K562 (cell line): ENCODE measurements around the gene PRTN3. TPM values are rescaled to one million over a fixed set of nuclear protein-coding genes. Genes with fewer than 3 reads are reported as not detected.
A peak's percentile ranks its signal among the peaks of the same experiment; 100 is the strongest.

Experiments used
- ATAC-seq: fragments of 200-7000 bp; cut with Tn5 transposase; 3 replicates; pipeline ENCODE4 v1.9.1; 2020; ENCODE audit warnings: moderate library complexity
- BruUV-seq: library from RNA; stranded (reverse); fragments of 400-500 nt; replicated peaks from 2 replicates; lab custom pipeline; 2021; lab: Mats Ljungman, UMichigan
- CTCF ChIA-PET: fragments of 300-600 bp; formaldehyde crosslinking; extraction: SDS; loops from one replicate; lab custom pipeline; 2021; ENCODE audit warnings: low intra/inter-chr PET ratio; lab: Yijun Ruan, JAX
- POLR2A ChIA-PET: fragments of 300-600, 350-650 bp; sonication (Branson Sonifier 250); formaldehyde crosslinking; extraction: SDS; loops from one replicate; lab custom pipeline; 2021; ENCODE audit warnings: antibody characterized with exemption, inconsistent platforms; lab: Yijun Ruan, JAX
- DNase-seq, 4 experiments: peaks; one replicate each; pipeline versions ENCODE4 v3.0.0 to v3.0.0-alpha.2; 2011 to 2018; ENCODE audit warnings: low spot score in 3 of 4, mixed read lengths in 3 of 4; ENCODE audit errors: extremely low read depth in 1 of 4
- FAIRE-seq: peaks from 2 replicates; lab custom pipeline; 2011; peaks lifted over from hg19 to GRCh38; lab: Jason Lieb, UNC
- H2AFZ ChIP-seq: 2 replicates; pipeline ENCODE4 v1.6.0; 2011; ENCODE audit warnings: low read depth, low read length, control low read depth, inconsistent platforms
- H3K27ac ChIP-seq: fragments of 200-600 bp; 3 replicates; pipeline ENCODE4 v1.8.0; 2011; ENCODE audit warnings: low read depth, mild to moderate bottlenecking, control low read depth, inconsistent platforms, low read length, moderate library complexity, mixed read lengths; ENCODE audit errors: extremely low read depth
- H3K27me3 ChIP-seq, 2 experiments: fragments of 300-600 bp in 1 of 2; 2 replicates in 1 of 2; 3 replicates in 1 of 2; pipeline versions ENCODE4 v1.6.0 to v1.8.0; 2011; ENCODE audit warnings: inconsistent platforms in 2 of 2, low read length in 2 of 2, mild to moderate bottlenecking in 1 of 2, mixed read lengths in 1 of 2, moderate library complexity in 1 of 2; ENCODE audit not compliant: control insufficient read depth in 2 of 2, insufficient read depth in 2 of 2
- H3K36me3 ChIP-seq: fragments of 300-600 bp; 3 replicates; pipeline ENCODE4 v1.8.0; 2011; ENCODE audit warnings: mild to moderate bottlenecking, low read length, inconsistent platforms; ENCODE audit not compliant: control insufficient read depth, insufficient read depth
- H3K4me1 ChIP-seq, 2 experiments: fragments of 200-600 bp in 1 of 2; replicated peaks in 1 of 2; 2 replicates in 1 of 2; 3 replicates in 1 of 2; pipeline versions ENCODE4 v1.5.1 to v1.8.0; 2011; ENCODE audit warnings: inconsistent platforms in 2 of 2, low read length in 2 of 2, mild to moderate bottlenecking in 1 of 2, mixed read lengths in 1 of 2, moderate library complexity in 1 of 2; ENCODE audit not compliant: control insufficient read depth in 2 of 2, insufficient read depth in 2 of 2
- H3K4me2 ChIP-seq: 2 replicates; pipeline ENCODE4 v1.6.1; 2011; ENCODE audit warnings: low read length, control low read depth, inconsistent platforms, mixed read lengths; ENCODE audit not compliant: insufficient read depth
- H3K4me3 ChIP-seq: fragments of 200-600 bp; sonication (generic), shearing (Covaris generic); 2 replicates; pipeline ENCODE4 v1.5.1; 2016; ENCODE audit warnings: control low read depth, inconsistent platforms
- H3K79me2 ChIP-seq: fragments of 200-600 bp; 3 replicates; pipeline ENCODE4 v1.8.0; 2011; ENCODE audit warnings: low read length, inconsistent platforms; ENCODE audit not compliant: control insufficient read depth, insufficient read depth
- H3K9ac ChIP-seq, 2 experiments: 2 replicates each; pipeline versions ENCODE4 v1.6.0 to v1.6.1; 2011; ENCODE audit warnings: low read depth in 2 of 2, low read length in 2 of 2, control low read depth in 1 of 2, inconsistent platforms in 1 of 2, mild to moderate bottlenecking in 1 of 2, mixed read lengths in 1 of 2; ENCODE audit not compliant: insufficient read depth in 1 of 2
- H3K9me1 ChIP-seq: one replicate; pipeline ENCODE4 v1.6.0; 2011; ENCODE audit warnings: inconsistent platforms, mild to moderate bottlenecking, low read length, moderate library complexity; ENCODE audit not compliant: control insufficient read depth, insufficient read depth
- H3K9me3 ChIP-seq: replicated peaks from 2 replicates; pipeline ENCODE4 v1.5.1; 2011; ENCODE audit warnings: low read depth, low read length, inconsistent platforms; ENCODE audit not compliant: control insufficient read depth, insufficient read depth
- H4K20me1 ChIP-seq: replicated peaks from 2 replicates; pipeline ENCODE4 v1.6.1; 2011; ENCODE audit warnings: low read length, inconsistent platforms, mixed read lengths; ENCODE audit not compliant: control insufficient read depth, insufficient read depth
- ARID2 ChIP-seq: fragments of 450-650 bp; IDR thresholded peaks from 2 replicates; pipeline ENCODE4 v1.6.1; 2017; ENCODE audit warnings: antibody characterized with exemption, mild to moderate bottlenecking
- MAFK ChIP-seq: IDR thresholded peaks from 2 replicates; pipeline ENCODE4 v1.6.1; 2011; ENCODE audit warnings: low read length, improper control_type of control experiment
- POLR2A ChIP-seq: fragments of 450-650 bp; conservative IDR thresholded peaks from 2 replicates; pipeline ENCODE4 v1.6.1; 2016
- POLR2AphosphoS5 ChIP-seq: IDR thresholded peaks from 2 replicates; pipeline ENCODE4 v1.6.1; 2011; ENCODE audit warnings: mild to moderate bottlenecking, low read depth, low read length, moderate library complexity; ENCODE audit not compliant: control insufficient read depth, insufficient read depth
- POLR2G ChIP-seq: fragments of 200-400 bp; formaldehyde crosslinking; IDR thresholded peaks from 2 replicates; pipeline ENCODE4 v1.6.1; 2017; ENCODE audit warnings: low read depth, mild to moderate bottlenecking, antibody characterized with exemption, low read length, moderate library complexity
- RBFOX2 ChIP-seq: fragments of 200-400 bp; formaldehyde crosslinking; IDR thresholded peaks from 2 replicates; pipeline ENCODE4 v1.6.1; 2017; ENCODE audit warnings: low read depth, mild to moderate bottlenecking, low read length, moderate library complexity
- RBM22 ChIP-seq: fragments of 200-400 bp; formaldehyde crosslinking; IDR thresholded peaks from 2 replicates; pipeline ENCODE4 v1.6.1; 2018; ENCODE audit warnings: low read length, low read depth; ENCODE audit not compliant: poor library complexity, severe bottlenecking
- SOX6 ChIP-seq: fragments of 450-650 bp; IDR thresholded peaks from 2 replicates; pipeline ENCODE4 v1.6.1; 2014; ENCODE audit warnings: mild to moderate bottlenecking
- SP2 ChIP-seq: IDR thresholded peaks from 2 replicates; pipeline ENCODE4 v1.6.1; 2011; ENCODE audit warnings: mild to moderate bottlenecking, low read depth, low read length, moderate library complexity; ENCODE audit not compliant: poor library complexity, severe bottlenecking; ENCODE audit errors: extremely low read depth
- TAL1 ChIP-seq: fragments of 450-650 bp; IDR thresholded peaks from 2 replicates; pipeline ENCODE4 v1.6.1; 2016; ENCODE audit warnings: mild to moderate bottlenecking
- TBP ChIP-seq: optimal IDR thresholded peaks from 2 replicates; pipeline ENCODE3; 2011; ENCODE audit warnings: low read depth, low read length, improper control_type of control experiment
- XRCC5 ChIP-seq: fragments of 200-400 bp; formaldehyde crosslinking; IDR thresholded peaks from 2 replicates; pipeline ENCODE4 v1.6.1; 2017; ENCODE audit warnings: low read depth, mild to moderate bottlenecking, low read length
- ZBTB8A ChIP-seq: fragments of 450-650 bp; IDR thresholded peaks from 2 replicates; pipeline ENCODE4 v1.6.1; 2018; ENCODE audit warnings: mild to moderate bottlenecking, moderate library complexity; ENCODE audit not compliant: partially characterized antibody
- ZNF134 ChIP-seq: fragments of 250-450 bp; sonication (Bioruptor Pico); conservative IDR thresholded peaks from 2 replicates; pipeline ENCODE4 v1.4.0; 2020
- WGBS: fragments of 100-300 bp; shearing (Covaris generic); methylation state at CpG from one replicate; pipeline ENCODE4 v1.1.6; 2016; ENCODE audit warnings: low coverage, mixed read lengths; ENCODE audit not compliant: insufficient coverage; ENCODE audit errors: missing lambda C conversion rate; 5-methylcytosine and 5-hydroxymethylcytosine counted together
- in situ Hi-C: fragments of 300-500 bp; cut with MboI; formaldehyde crosslinking; loops from 4 replicates; pipeline ENCODE4 v1.15.0; 2018; ENCODE audit warnings: inconsistent platforms, mixed read lengths
- intact Hi-C: fragments of 100-400 bp; cut with micrococcal nuclease; formaldehyde crosslinking; loops from 2 replicates; pipeline ENCODE4 v1.14.2; 2022
- polyA plus RNA-seq, 8 experiments: library from polyadenylated mRNA; depleted of rRNA in 4 of 8; stranded (reverse) in 5 of 8; unstranded in 3 of 8; fragments of >200 nt; fragmentation: Nextera tagmentation in 2 of 8; fragmentation: Illumina TruSeq in 1 of 8; extraction: Ambion mirVana in 2 of 8; extraction: Trizol in 1 of 8; gene quantifications; 2 replicates each; pipeline versions ENCODE4 v1.2.1 to v1.2.3, GENCODE V29; 2011 to 2014; ENCODE audit warnings: inconsistent platforms in 1 of 8, missing spikeins in 1 of 8
- total RNA-seq, 7 experiments: library from RNA; depleted of rRNA in 6 of 7; stranded (reverse); fragments of >200 nt in 6 of 7; fragmentation: Illumina TruSeq in 2 of 7; extraction: Trizol in 2 of 7; gene quantifications; 2 replicates each; pipeline versions ENCODE4 v1.2.1 to v1.2.3, GENCODE V29; 2011 to 2021; ENCODE audit warnings: low replicate concordance in 1 of 7

The PRTN3 gene
- total and polyA plus RNA-seq, 9 of the 15 experiments (the other 6 are each of a cell fraction or from before 2014, with no cell fraction given), result 0.14 to 0.86 (median 0.43) TPM; not detected in 3

GRCh38 chr19:808423-808775, 32.4 kb upstream of the PRTN3 start:
- Histone ChIP-seq H3K27me3 (no peaks in the 10 kb centered on the region), H3K4me1 (peaks cover 0 to 46% of the 10 kb centered on the region in 2 experiments; a peak in 1 of 5 replicates), H3K4me2 (no peak overlapping the region), H4K20me1 (peaks cover 12% of the 10 kb centered on the region; the same call in 1 of the 2 replicates), H3K4me3 (no peak overlapping the region), H3K9me3 (peaks cover 3% of the 10 kb centered on the region), H3K79me2 (peaks cover 57% of the 10 kb centered on the region), H3K9ac (no peak overlapping the region), H2AFZ (no peak overlapping the region), H3K36me3 (peaks cover 94% of the 10 kb centered on the region), H3K9me1 (no peaks in the 10 kb centered on the region), H3K27ac (no peak overlapping the region)
- intact Hi-C loops, result no loop called here
- POLR2A ChIA-PET, result interaction anchor here (1.1 to 2.0 kb wide), 2 partner anchors 9 to 11 kb away, joined by 6 to 9 read pairs; partner anchors contain the start of gene PTBP1
- no TSS peak for BruUV-seq
- CTCF ChIA-PET, result no interaction called here
- ATAC-seq (no peak), FAIRE-seq (no peak), DNase-seq (peak in 1 of 4 experiments; percentile 32)
- WGBS, result 98% methylated on average over 8 of the region's 26 CpGs
- TF ChIP-seq XRCC5 (no peak), POLR2A (0 out of 2 replicates have a peak, but pooled peaks have one; percentile 6), TBP (no peak), SOX6 (no peak), ZNF134 (CRISPR knock-in tag) (no peak), RBFOX2 (peak; percentile 49), POLR2G (peak; percentile 74), TAL1 (no peak), ZBTB8A (no peak), MAFK (no peak), SP2 (no peak), RBM22 (peak; percentile 80), ARID2 (no peak), POLR2AphosphoS5 (peak; percentile 43; the same call in 1 of the 2 replicates)
- in situ Hi-C loops, result no loop called here
